Hematopoietic multipotent progenitor cell treated with erythropoietin and hydrocortisone succinate and interleukin-3 and kit ligand, for 17 days (in vitro differentiated cells): ENCODE results near the gene GDI2.
"Not testable (repeated sequence)": the region's sequence is repeated elsewhere in the genome, so short reads cannot be mapped to it uniquely, and the experiment has no call there.

ENCODE experiments used
- DNase-seq: peaks from one replicate; pipeline ENCODE4 v3.0.0-alpha.2; 2015; ENCODE audit warnings: low spot score

The GDI2 gene

GRCh38 chr10:5827841-5828240 is 14.6 kb upstream of the GDI2 start:
- DNase-seq = no peak

- DNase-seq = not testable (repeated sequence)
Observed at GRCh38 chr10:5826511-5826910, 13.3 kb upstream of the GDI2 start.

GRCh38 chr10:5818894-5819293 is 5.7 kb upstream of the GDI2 start:
- DNase-seq = no peak

GRCh38 chr10:5818048-5818331 is 4.8 kb upstream of the GDI2 start:
- DNase-seq = no peak

GRCh38 chr10:5817322-5818047 is 4.3 kb upstream of the GDI2 start:
- no peak for DNase-seq

GRCh38 chr10:5816170-5816569 is 2.9 kb upstream of the GDI2 start:
- no peak for DNase-seq

GRCh38 chr10:5814110-5815107 is 1.2 kb upstream of the GDI2 start:
- DNase-seq = peak; percentile 46

- DNase-seq = no peak
Observed at GRCh38 chr10:5813091-5813340, 218 bp downstream of the GDI2 start.

GRCh38 chr10:5812283-5813090 is 747 bp downstream of the GDI2 start:
- peak; percentile 51 for DNase-seq

- peak; percentile 11 for DNase-seq
Observed at GRCh38 chr10:5811387-5811821, 1.8 kb downstream of the GDI2 start.

- DNase-seq = no peak
Observed at GRCh38 chr10:5810225-5810624, 3.0 kb downstream of the GDI2 start.

GRCh38 chr10:5809527-5810154 is 3.6 kb downstream of the GDI2 start:
- no peak for DNase-seq

GRCh38 chr10:5808783-5809392 is 4.3 kb downstream of the GDI2 start:
- DNase-seq = not testable (repeated sequence)

GRCh38 chr10:5806745-5807144 is 6.5 kb downstream of the GDI2 start:
- DNase-seq = no peak

- DNase-seq = no peak
Observed at GRCh38 chr10:5805711-5806110, 7.5 kb downstream of the GDI2 start.

- DNase-seq = no peak
Observed at GRCh38 chr10:5805260-5805659, 8.0 kb downstream of the GDI2 start.

- no peak for DNase-seq
Observed at GRCh38 chr10:5804386-5804785, 8.8 kb downstream of the GDI2 start.

GRCh38 chr10:5800782-5801181 is 12.5 kb downstream of the GDI2 start:
- DNase-seq = no peak

GRCh38 chr10:5794236-5794635 is 19.0 kb downstream of the GDI2 start:
- no peak for DNase-seq

GRCh38 chr10:5789626-5790025 is 23.6 kb downstream of the GDI2 start:
- DNase-seq = no peak

- no peak for DNase-seq
Observed at GRCh38 chr10:5788969-5789368, 24.3 kb downstream of the GDI2 start.

- no peak for DNase-seq
Observed at GRCh38 chr10:5783300-5783699, 29.9 kb downstream of the GDI2 start.
